Activated CD8-positive, alpha-beta T cell treated with anti-CD3 and anti-CD28 coated beads, Interleukin-2, amount 10 ng/mL, durations not matched to agents 7 days and 5 days (primary cell): ENCODE data around the gene PBOV1. TPM values are rescaled to one million over a fixed set of nuclear protein-coding genes. Genes with fewer than 3 reads are reported as not detected.

Experiments used
- ATAC-seq: fragments of 150-1000 bp; cut with Tn5 transposase; one replicate; pipeline ENCODE4 v1.10.0; 2021; ENCODE audit warnings: moderate library complexity
- CTCF ChIA-PET: fragments of 350-600 bp; sonication (Branson Sonifier 250); formaldehyde crosslinking; loops from one replicate; lab custom pipeline; 2021; ENCODE audit warnings: antibody characterized with exemption; lab: Charles Lee
- POLR2A ChIA-PET: fragments of 350-600 bp; sonication (Branson Sonifier 250); formaldehyde crosslinking; loops from one replicate; lab custom pipeline; 2021; ENCODE audit warnings: antibody characterized with exemption; lab: Charles Lee
- DNase-seq: peaks from one replicate; pipeline ENCODE4 v3.0.0-alpha.2; 2020
- H3K27ac Mint-ChIP-seq: one replicate; pipeline ENCODE4 v1.8.0; 2021; ENCODE audit warnings: mild to moderate bottlenecking, mixed read lengths
- H3K27me3 Mint-ChIP-seq: one replicate; pipeline ENCODE4 v1.8.0; 2021; ENCODE audit warnings: low read depth, mixed read lengths
- H3K36me3 Mint-ChIP-seq: one replicate; pipeline ENCODE4 v1.8.0; 2021; ENCODE audit warnings: low read depth, mixed read lengths
- H3K4me1 Mint-ChIP-seq: one replicate; pipeline ENCODE4 v1.8.0; 2021; ENCODE audit warnings: low read depth, mixed read lengths
- H3K4me3 Mint-ChIP-seq: one replicate; pipeline ENCODE4 v1.8.0; 2021; ENCODE audit warnings: mild to moderate bottlenecking, mixed read lengths
- H3K9me3 Mint-ChIP-seq: one replicate; pipeline ENCODE4 v1.8.0; 2022; ENCODE audit warnings: mixed read lengths; ENCODE audit not compliant: insufficient read depth
- total RNA-seq, 2 experiments: library from RNA; stranded (reverse); gene quantifications; one replicate each; pipeline ENCODE4 v1.2.3, GENCODE V29; 2021

PBOV1 gene
- total RNA-seq = not detected

- ATAC-seq = no peak
- peaks cover 33% of the 10 kb centered on the region for H3K27me3 Mint-ChIP-seq
- H3K4me1 Mint-ChIP-seq = no peaks in the 10 kb centered on the region
- H3K27ac Mint-ChIP-seq = no peak within 1 kb of the TSS
- H3K4me3 Mint-ChIP-seq = no peak within 1 kb of the TSS
- H3K9me3 Mint-ChIP-seq = no peaks in the 10 kb centered on the region
- ChIA-PET POLR2A (no interaction called here), CTCF (no interaction called here)
- no peaks in the 10 kb centered on the region for H3K36me3 Mint-ChIP-seq
- no peak for DNase-seq
Measured at GRCh38 chr6:138218449-138218848, at the start of gene PBOV1. TSS of gene PBOV1 (minus strand) at chr6:138218491. CDS start at chr6:138218395, 96 bp downstream.

GRCh38 chr6:138266095-138266494 is 47.8 kb upstream of the PBOV1 start:
- H3K4me1 Mint-ChIP-seq = no peaks in the 10 kb centered on the region
- no peaks in the 10 kb centered on the region for H3K9me3 Mint-ChIP-seq
- ATAC-seq (no peak), DNase-seq (no peak)
- no peaks in the 10 kb centered on the region for H3K36me3 Mint-ChIP-seq
- no peak overlapping the region for H3K4me3 Mint-ChIP-seq
- ChIA-PET CTCF (no interaction called here), POLR2A (no interaction called here)
- H3K27me3 Mint-ChIP-seq = peaks cover 9% of the 10 kb centered on the region
- H3K27ac Mint-ChIP-seq = no peak overlapping the region

GRCh38 chr6:138264372-138264880 is 46.1 kb upstream of the PBOV1 start:
- DNase-seq = no peak
- Mint-ChIP-seq H3K4me3 (no peak overlapping the region), H3K27me3 (peaks cover 3% of the 10 kb centered on the region), H3K36me3 (no peaks in the 10 kb centered on the region), H3K4me1 (no peaks in the 10 kb centered on the region), H3K9me3 (no peaks in the 10 kb centered on the region), H3K27ac (no peak overlapping the region)
- ChIA-PET CTCF (interaction anchor here (1.1 kb wide), 1 partner anchor 87 kb away, joined by 3 read pairs; no protein-coding TSS in a partner anchor), POLR2A (no interaction called here)
- no peak for ATAC-seq

GRCh38 chr6:138263963-138264362 is 45.7 kb upstream of the PBOV1 start:
- no peak overlapping the region for H3K4me3 Mint-ChIP-seq
- CTCF ChIA-PET = no interaction called here
- peaks cover 3% of the 10 kb centered on the region for H3K27me3 Mint-ChIP-seq
- DNase-seq = no peak
- H3K9me3 Mint-ChIP-seq = no peaks in the 10 kb centered on the region
- POLR2A ChIA-PET = no interaction called here
- H3K27ac Mint-ChIP-seq = no peak overlapping the region
- no peaks in the 10 kb centered on the region for H3K36me3 Mint-ChIP-seq
- no peak for ATAC-seq
- no peaks in the 10 kb centered on the region for H3K4me1 Mint-ChIP-seq

- no peak overlapping the region for H3K4me3 Mint-ChIP-seq
- ChIA-PET CTCF (interaction anchor here (0.8 to 1.3 kb wide), 2 partner anchors 146 to 257 kb away, joined by 3 read pairs; no protein-coding TSS in a partner anchor), POLR2A (no interaction called here)
- H3K27ac Mint-ChIP-seq = no peak overlapping the region
- H3K27me3 Mint-ChIP-seq = peaks cover 3% of the 10 kb centered on the region
- H3K9me3 Mint-ChIP-seq = no peaks in the 10 kb centered on the region
- no peaks in the 10 kb centered on the region for H3K4me1 Mint-ChIP-seq
- DNase-seq (no peak), ATAC-seq (no peak)
- H3K36me3 Mint-ChIP-seq = no peaks in the 10 kb centered on the region
Measured at GRCh38 chr6:138261116-138261780, 43.0 kb upstream of the PBOV1 start.

GRCh38 chr6:138258991-138259390 is 40.7 kb upstream of the PBOV1 start:
- Mint-ChIP-seq H3K27me3 (peaks cover 3% of the 10 kb centered on the region), H3K9me3 (no peaks in the 10 kb centered on the region), H3K36me3 (no peaks in the 10 kb centered on the region), H3K27ac (no peak overlapping the region), H3K4me1 (no peaks in the 10 kb centered on the region), H3K4me3 (no peak overlapping the region)
- ATAC-seq (no peak), DNase-seq (no peak)
- POLR2A ChIA-PET = no interaction called here
- CTCF ChIA-PET = no interaction called here

GRCh38 chr6:138258197-138258596 is 39.9 kb upstream of the PBOV1 start:
- DNase-seq (no peak), ATAC-seq (no peak)
- no peaks in the 10 kb centered on the region for H3K36me3 Mint-ChIP-seq
- ChIA-PET CTCF (no interaction called here), POLR2A (no interaction called here)
- peaks cover 3% of the 10 kb centered on the region for H3K27me3 Mint-ChIP-seq
- H3K4me1 Mint-ChIP-seq = no peaks in the 10 kb centered on the region
- H3K9me3 Mint-ChIP-seq = no peaks in the 10 kb centered on the region
- no peak overlapping the region for H3K27ac Mint-ChIP-seq
- no peak overlapping the region for H3K4me3 Mint-ChIP-seq

GRCh38 chr6:138257638-138258040 is 39.3 kb upstream of the PBOV1 start:
- no peaks in the 10 kb centered on the region for H3K4me1 Mint-ChIP-seq
- DNase-seq = no peak
- no peaks in the 10 kb centered on the region for H3K36me3 Mint-ChIP-seq
- H3K4me3 Mint-ChIP-seq = no peak overlapping the region
- no peak for ATAC-seq
- no peak overlapping the region for H3K27ac Mint-ChIP-seq
- no peaks in the 10 kb centered on the region for H3K9me3 Mint-ChIP-seq
- POLR2A ChIA-PET = no interaction called here
- CTCF ChIA-PET = no interaction called here
- no peaks in the 10 kb centered on the region for H3K27me3 Mint-ChIP-seq

- no peaks in the 10 kb centered on the region for H3K9me3 Mint-ChIP-seq
- no peaks in the 10 kb centered on the region for H3K36me3 Mint-ChIP-seq
- ATAC-seq = no peak
- H3K4me1 Mint-ChIP-seq = no peaks in the 10 kb centered on the region
- peaks cover 2% of the 10 kb centered on the region for H3K27me3 Mint-ChIP-seq
- DNase-seq = no peak
- CTCF ChIA-PET = no interaction called here
- H3K4me3 Mint-ChIP-seq = no peak overlapping the region
- no peak overlapping the region for H3K27ac Mint-ChIP-seq
- POLR2A ChIA-PET = no interaction called here
Measured at GRCh38 chr6:138255443-138255842, 37.2 kb upstream of the PBOV1 start.

- ATAC-seq (no peak), DNase-seq (no peak)
- ChIA-PET CTCF (no interaction called here), POLR2A (no interaction called here)
- Mint-ChIP-seq H3K27me3 (peaks cover 2% of the 10 kb centered on the region), H3K4me3 (no peak overlapping the region), H3K9me3 (no peaks in the 10 kb centered on the region), H3K27ac (no peak overlapping the region), H3K4me1 (no peaks in the 10 kb centered on the region), H3K36me3 (no peaks in the 10 kb centered on the region)
Measured at GRCh38 chr6:138253731-138254130, 35.4 kb upstream of the PBOV1 start.

GRCh38 chr6:138250513-138251247 is 32.4 kb upstream of the PBOV1 start:
- DNase-seq = no peak
- H3K9me3 Mint-ChIP-seq = no peaks in the 10 kb centered on the region
- peaks cover 5% of the 10 kb centered on the region for H3K27me3 Mint-ChIP-seq
- ChIA-PET CTCF (no interaction called here), POLR2A (no interaction called here)
- no peak for ATAC-seq
- no peak overlapping the region for H3K4me3 Mint-ChIP-seq
- no peaks in the 10 kb centered on the region for H3K4me1 Mint-ChIP-seq
- no peaks in the 10 kb centered on the region for H3K36me3 Mint-ChIP-seq
- H3K27ac Mint-ChIP-seq = no peak overlapping the region

GRCh38 chr6:138250053-138250452 is 31.8 kb upstream of the PBOV1 start:
- H3K9me3 Mint-ChIP-seq = no peaks in the 10 kb centered on the region
- DNase-seq (no peak), ATAC-seq (no peak)
- H3K4me1 Mint-ChIP-seq = no peaks in the 10 kb centered on the region
- POLR2A ChIA-PET = no interaction called here
- H3K36me3 Mint-ChIP-seq = no peaks in the 10 kb centered on the region
- no peak overlapping the region for H3K4me3 Mint-ChIP-seq
- H3K27me3 Mint-ChIP-seq = peaks cover 5% of the 10 kb centered on the region
- CTCF ChIA-PET = no interaction called here
- H3K27ac Mint-ChIP-seq = no peak overlapping the region
